Loucy (cell line): ENCODE measurements around the gene ERVK3-1.

ENCODE experiments used
- EZH2phosphoT487 ChIP-seq: fragments of 200-600 bp; IDR thresholded peaks from 2 replicates; pipeline ENCODE4 v1.6.1; 2018; ENCODE audit warnings: antibody characterized with exemption, mild to moderate bottlenecking, moderate library complexity, borderline replicate concordance
- TF ChIP-seq, protein P1 (sequence below): fragments of 200-600 bp; sonication (generic); conservative IDR thresholded peaks from 2 replicates; pipeline ENCODE4 v1.5.1; 2014; ENCODE audit warnings: mild to moderate bottlenecking, antibody characterized with exemption, low read length

DNA sequence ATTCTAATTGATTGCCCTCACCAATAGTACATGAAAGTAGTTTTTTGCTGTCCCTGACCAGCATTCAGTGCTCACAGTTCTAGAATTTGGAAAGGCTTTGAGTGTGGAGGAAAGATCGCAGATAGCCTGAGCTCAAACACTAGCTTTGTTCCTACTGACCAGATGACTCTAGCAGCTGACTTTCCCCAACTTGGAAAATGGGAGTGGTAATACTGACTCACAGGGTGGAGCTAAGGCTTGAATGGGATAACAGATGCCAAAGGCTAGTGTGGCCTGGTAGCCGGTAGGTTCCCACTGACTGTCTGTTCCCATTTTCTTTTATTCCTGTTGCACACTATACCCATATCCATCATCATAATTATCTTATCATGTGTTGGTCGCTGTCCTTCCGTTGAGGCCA lies 25.3 kb downstream of the ERVK3-1 start:
- no peak for TF ChIP-seq EZH2phosphoT487
- TF ChIP-seq, protein P1, sequence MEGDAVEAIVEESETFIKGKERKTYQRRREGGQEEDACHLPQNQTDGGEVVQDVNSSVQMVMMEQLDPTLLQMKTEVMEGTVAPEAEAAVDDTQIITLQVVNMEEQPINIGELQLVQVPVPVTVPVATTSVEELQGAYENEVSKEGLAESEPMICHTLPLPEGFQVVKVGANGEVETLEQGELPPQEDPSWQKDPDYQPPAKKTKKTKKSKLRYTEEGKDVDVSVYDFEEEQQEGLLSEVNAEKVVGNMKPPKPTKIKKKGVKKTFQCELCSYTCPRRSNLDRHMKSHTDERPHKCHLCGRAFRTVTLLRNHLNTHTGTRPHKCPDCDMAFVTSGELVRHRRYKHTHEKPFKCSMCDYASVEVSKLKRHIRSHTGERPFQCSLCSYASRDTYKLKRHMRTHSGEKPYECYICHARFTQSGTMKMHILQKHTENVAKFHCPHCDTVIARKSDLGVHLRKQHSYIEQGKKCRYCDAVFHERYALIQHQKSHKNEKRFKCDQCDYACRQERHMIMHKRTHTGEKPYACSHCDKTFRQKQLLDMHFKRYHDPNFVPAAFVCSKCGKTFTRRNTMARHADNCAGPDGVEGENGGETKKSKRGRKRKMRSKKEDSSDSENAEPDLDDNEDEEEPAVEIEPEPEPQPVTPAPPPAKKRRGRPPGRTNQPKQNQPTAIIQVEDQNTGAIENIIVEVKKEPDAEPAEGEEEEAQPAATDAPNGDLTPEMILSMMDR, result no peak
